IPS DF 4.7 (cell line): Measurements from ENCODE around the gene DNAJC24.

Experiments
- DNase-seq: peaks from one replicate; pipeline ENCODE4 v3.0.0-alpha.2; 2013; ENCODE audit warnings: low spot score; ENCODE audit errors: extremely low read depth

DNAJC24 gene

GRCh38 chr11:31480930-31481329 lies 111.3 kb downstream of the DNAJC24 start:
- no peak for DNase-seq
